A673 (cell line): ENCODE results near the gene SLC35C1. TPM values are rescaled to one million over a fixed set of nuclear protein-coding genes. Genes with fewer than 3 reads are reported as not detected.

Experiments
- BruUV-seq: library from RNA; stranded (reverse); fragments of 400-500 nt; replicated peaks from 2 replicates; lab custom pipeline; 2021; lab: Mats Ljungman, UMichigan
- CTCF ChIA-PET: fragments of 300-600 bp; sonication (Branson Sonifier 250); formaldehyde crosslinking; loops from one replicate; lab custom pipeline; 2022; ENCODE audit warnings: antibody characterized with exemption; lab: Charles Lee
- POLR2A ChIA-PET: fragments of 300-600 bp; sonication (Branson Sonifier 250); formaldehyde crosslinking; loops from one replicate; lab custom pipeline; 2022; ENCODE audit warnings: antibody characterized with exemption; ENCODE audit not compliant: low non-redundant PET; lab: Charles Lee
- DNase-seq: peaks from one replicate; pipeline ENCODE4 v3.0.0-alpha.2; 2015; ENCODE audit warnings: low spot score
- H3K27ac ChIP-seq: fragments of 200-600 bp; sonication (generic); 2 replicates; pipeline ENCODE4 v1.5.1; 2016; ENCODE audit warnings: mixed run types, low read depth, mild to moderate bottlenecking, mixed read lengths, antibody characterized with exemption, low read length; ENCODE audit not compliant: poor library complexity, severe bottlenecking
- H3K27me3 ChIP-seq: fragments of 200-600 bp; sonication (generic); replicated peaks from 2 replicates; pipeline ENCODE4 v1.6.1; 2017; ENCODE audit warnings: mixed run types, low read depth, mild to moderate bottlenecking, mixed read lengths, antibody characterized with exemption, low read length; ENCODE audit not compliant: insufficient read depth, poor library complexity
- H3K36me3 ChIP-seq: fragments of 200-600 bp; sonication (generic); 2 replicates; pipeline ENCODE4 v1.6.1; 2016; ENCODE audit warnings: mixed run types, mild to moderate bottlenecking, mixed read lengths, antibody characterized with exemption, low read length; ENCODE audit not compliant: insufficient read depth, poor library complexity, severe bottlenecking
- H3K4me1 ChIP-seq: fragments of 200-600 bp; sonication (generic); 2 replicates; pipeline ENCODE4 v1.6.1; 2017; ENCODE audit warnings: mixed run types, mild to moderate bottlenecking, mixed read lengths, antibody characterized with exemption, low read length; ENCODE audit not compliant: insufficient read depth, poor library complexity, severe bottlenecking
- H3K4me3 ChIP-seq: fragments of 200-600 bp; sonication (generic); 2 replicates; pipeline ENCODE4 v1.5.1; 2016; ENCODE audit warnings: low read depth, mixed run types, mild to moderate bottlenecking, mixed read lengths, low read length; ENCODE audit not compliant: poor library complexity, severe bottlenecking
- H3K9me3 ChIP-seq: fragments of 200-600 bp; sonication (generic); 2 replicates; pipeline ENCODE4 v1.6.1; 2016; ENCODE audit warnings: mixed run types, low read depth, mild to moderate bottlenecking, mixed read lengths, antibody characterized with exemption, low read length; ENCODE audit not compliant: poor library complexity, severe bottlenecking
- CTCF ChIP-seq: fragments of 300-800, 200-600 bp; sonication (generic); conservative IDR thresholded peaks from 2 replicates; pipeline ENCODE4 v1.5.1; 2017; ENCODE audit warnings: low read depth, mild to moderate bottlenecking, antibody characterized with exemption, low read length, moderate library complexity, mixed read lengths
- EZH2 ChIP-seq: fragments of 200-600 bp; sonication (generic); IDR thresholded peaks from 2 replicates; pipeline ENCODE4 v1.6.1; 2017; ENCODE audit warnings: borderline replicate concordance, low read depth, mild to moderate bottlenecking, mixed read lengths, antibody characterized with exemption, low read length; ENCODE audit not compliant: poor library complexity, severe bottlenecking
- intact Hi-C: fragments of 100-400 bp; cut with micrococcal nuclease; formaldehyde crosslinking; loops from one replicate; pipeline ENCODE4 v1.10.0; 2022; ENCODE audit not compliant: unreplicated experiment
- total RNA-seq: library from RNA; stranded (reverse); gene quantifications from 2 replicates; pipeline ENCODE4 v1.2.3, GENCODE V29; 2021

Gene SLC35C1
- total RNA-seq, 1 experiment from 2014 or later: 32.5 TPM

GRCh38 chr11:45791524-45791923, 13.4 kb upstream of the SLC35C1 start:
- Histone ChIP-seq H3K4me1 (no peaks in the 10 kb centered on the region), H3K27me3 (no peaks in the 10 kb centered on the region), H3K27ac (no peak overlapping the region), H3K36me3 (no peaks in the 10 kb centered on the region), H3K4me3 (no peak overlapping the region), H3K9me3 (peaks cover 12% of the 10 kb centered on the region)
- ChIA-PET POLR2A (interaction anchor here (0.6 kb wide), 1 partner anchor 556 kb away, joined by 4 read pairs; no protein-coding TSS in a partner anchor), CTCF (no interaction called here)
- intact Hi-C loops: no loop called here
- no TSS peak for BruUV-seq
- DNase-seq: no peak
- TF ChIP-seq CTCF: no peak
- no peak for TF ChIP-seq EZH2

- CTCF ChIA-PET: no interaction called here
- no peak overlapping the region for H3K4me3 ChIP-seq
- intact Hi-C loops: no loop called here
- H3K4me1 ChIP-seq: no peaks in the 10 kb centered on the region
- no peaks in the 10 kb centered on the region for H3K36me3 ChIP-seq
- POLR2A ChIA-PET: no interaction called here
- BruUV-seq: no TSS peak
- no peak overlapping the region for H3K27ac ChIP-seq
- DNase-seq: no peak
- H3K27me3 ChIP-seq: no peaks in the 10 kb centered on the region
- no peak for TF ChIP-seq CTCF
- TF ChIP-seq EZH2: no peak
- no peaks in the 10 kb centered on the region for H3K9me3 ChIP-seq
These were observed 10.8 kb upstream of the SLC35C1 start for GRCh38 chr11:45794169-45794568.

- TF ChIP-seq CTCF: no peak
- TF ChIP-seq EZH2: no peak
- Histone ChIP-seq H3K36me3 (no peaks in the 10 kb centered on the region), H3K4me1 (no peaks in the 10 kb centered on the region), H3K9me3 (no peaks in the 10 kb centered on the region), H3K4me3 (no peak overlapping the region), H3K27ac (no peak overlapping the region), H3K27me3 (no peaks in the 10 kb centered on the region)
- no peak for DNase-seq
- intact Hi-C loops: no loop called here
- ChIA-PET CTCF (no interaction called here), POLR2A (no interaction called here)
- no TSS peak for BruUV-seq
These were observed 9.6 kb upstream of the SLC35C1 start for GRCh38 chr11:45795379-45795778.
